Measurements from ENCODE around the gene RSPO1.
"Not testable (repeated sequence)": the region's sequence is repeated elsewhere in the genome, so short reads cannot be mapped to it uniquely, and the experiment has no call there.

Gene RSPO1

DNA sequence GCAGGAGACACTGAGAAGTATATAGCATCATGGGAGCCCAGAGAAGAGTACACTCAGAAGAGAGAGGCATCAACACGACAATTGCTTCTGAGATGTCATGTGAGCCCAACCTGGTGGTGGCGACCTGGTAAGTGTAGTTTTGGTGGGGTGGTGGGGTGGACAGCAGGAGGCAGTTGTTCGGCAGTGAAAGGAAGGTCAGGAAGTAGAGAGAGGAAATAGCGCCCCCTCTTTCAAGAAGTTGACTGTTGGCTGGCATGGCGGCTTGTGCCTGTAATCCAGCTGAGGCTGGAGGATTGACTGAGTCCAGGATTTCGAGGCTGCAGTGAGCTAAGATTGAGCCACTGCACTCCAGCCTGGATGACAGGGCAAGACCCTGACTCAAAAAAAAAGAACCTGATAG lies 12.6 kb downstream of the RSPO1 start:
- DNase-seq = no peak

DNA sequence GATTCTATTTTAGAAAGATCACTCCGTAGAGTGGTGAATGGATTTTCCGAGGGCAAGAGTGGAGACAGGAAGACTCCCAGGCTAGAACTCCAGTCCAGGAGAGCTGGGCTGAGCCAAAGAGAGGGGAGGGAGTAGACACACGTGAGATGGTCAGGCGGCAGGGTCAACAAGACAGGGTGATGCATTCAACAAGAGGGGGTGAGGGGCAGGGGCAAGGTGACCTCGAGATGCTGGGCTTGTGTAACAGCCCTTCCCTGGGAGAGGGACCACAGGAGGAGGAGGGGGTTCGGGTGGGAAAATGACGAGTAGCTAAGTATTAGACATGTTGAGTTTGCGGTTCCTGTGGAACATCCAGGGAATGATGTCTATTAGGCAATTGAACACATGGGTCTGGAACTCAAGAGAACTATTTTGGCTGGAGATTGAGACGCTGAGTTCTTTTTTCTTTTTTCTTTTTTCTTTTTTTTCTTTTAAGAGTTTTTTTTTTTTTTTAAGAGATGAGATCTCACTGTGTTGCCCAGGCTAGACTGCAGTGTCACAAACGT lies 13.3 kb downstream of the RSPO1 start:
- no peak for DNase-seq

DNA sequence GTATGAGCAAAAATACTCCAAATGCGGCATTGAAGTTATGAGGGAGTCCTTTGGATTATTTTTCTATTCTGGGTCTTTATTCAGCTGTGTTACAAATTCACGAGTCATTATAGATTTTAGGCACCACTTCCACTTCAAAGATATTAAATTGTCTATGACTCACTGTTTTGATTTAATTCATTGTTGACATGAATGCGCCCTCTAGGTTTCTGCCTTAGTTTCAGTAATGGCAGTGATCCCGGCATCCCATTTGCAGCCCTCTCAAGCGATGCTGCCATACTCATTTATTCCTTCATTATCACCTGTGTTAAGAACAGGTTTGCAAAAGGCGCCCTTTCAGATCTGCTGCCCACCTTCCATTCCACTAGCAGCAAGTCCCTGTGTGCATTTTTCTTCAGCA lies 14.0 kb downstream of the RSPO1 start:
- no peak for DNase-seq

DNA sequence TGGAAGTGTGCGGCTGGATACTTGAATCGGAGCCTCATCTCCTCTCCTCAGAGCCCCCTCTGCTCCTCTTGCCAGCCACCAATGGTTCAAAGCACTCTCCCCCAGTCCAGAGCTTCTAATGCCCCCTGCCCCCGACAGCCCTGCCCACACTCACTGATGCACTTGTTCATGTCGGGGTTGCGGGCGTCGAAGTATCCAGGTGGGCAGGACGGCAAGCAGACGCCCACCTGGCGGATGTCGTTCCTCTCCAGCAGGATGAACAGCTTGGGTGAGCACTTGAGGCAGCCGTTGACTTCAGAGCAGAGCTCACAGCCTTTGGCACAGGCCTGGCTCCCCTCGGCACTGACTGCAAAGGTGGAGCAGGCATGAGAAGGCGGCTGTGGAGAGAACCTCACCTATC lies 18.4 kb downstream of the RSPO1 start:
- no peak for DNase-seq

DNA sequence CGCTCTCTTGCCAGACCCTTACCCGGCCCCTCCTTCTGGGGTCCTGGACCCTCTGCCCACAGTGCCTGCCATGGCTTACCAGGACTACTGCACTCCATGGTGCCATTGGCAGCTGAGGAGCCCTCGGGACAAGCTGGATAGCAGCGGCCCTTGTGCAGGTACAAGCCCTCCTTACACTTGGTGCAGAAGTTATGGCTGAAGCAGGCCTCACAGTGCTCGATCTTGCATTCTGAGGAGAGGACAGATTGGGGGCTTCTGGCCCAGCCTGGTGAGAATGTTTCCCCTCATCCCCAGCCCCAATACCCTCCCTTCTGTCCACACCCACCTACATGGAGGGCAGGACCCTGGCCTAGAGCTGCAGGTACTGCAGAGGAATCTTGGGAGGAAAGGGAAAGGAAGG lies 20.6 kb downstream of the RSPO1 start:
- no peak for DNase-seq

DNA sequence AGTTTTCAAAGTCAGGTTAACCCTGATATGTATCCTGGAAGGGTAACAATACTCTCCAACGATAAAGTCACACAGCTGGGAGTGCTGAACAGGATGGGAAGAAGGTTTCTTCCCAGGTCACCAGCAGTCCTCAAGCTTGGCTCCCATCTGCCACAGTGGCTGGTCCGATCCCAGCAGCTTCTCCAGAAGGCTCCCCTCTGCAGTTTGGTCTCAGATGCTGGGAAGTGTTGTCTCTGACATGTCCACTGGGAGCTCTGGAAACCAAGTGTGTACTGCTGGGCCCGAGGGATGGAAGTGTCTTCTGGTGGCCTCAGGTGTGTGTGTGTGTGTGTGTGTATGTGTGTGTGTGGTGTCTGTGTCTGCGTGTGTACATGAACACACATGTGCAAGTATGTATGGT lies 22.5 kb downstream of the RSPO1 start:
- DNase-seq = no peak

DNA sequence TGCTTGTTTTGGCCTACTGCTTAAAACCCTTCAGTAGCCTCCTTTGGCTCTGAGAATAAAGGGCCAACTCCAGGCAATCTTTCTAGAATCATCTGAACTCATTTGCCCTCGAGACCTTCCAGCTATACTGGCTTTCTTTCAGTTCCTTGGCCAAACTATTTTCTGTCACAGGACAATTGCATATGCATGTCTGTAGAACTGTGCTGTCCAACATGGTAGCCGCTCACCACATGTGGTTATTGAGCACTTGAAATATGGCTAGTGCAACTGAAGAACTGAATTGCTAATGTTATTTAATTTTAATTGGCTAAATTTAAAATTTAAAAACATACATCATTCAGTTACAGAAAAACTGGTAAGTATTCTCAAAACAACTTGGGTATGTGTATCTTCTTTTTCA lies 24.7 kb downstream of the RSPO1 start:
- DNase-seq = no peak

DNA sequence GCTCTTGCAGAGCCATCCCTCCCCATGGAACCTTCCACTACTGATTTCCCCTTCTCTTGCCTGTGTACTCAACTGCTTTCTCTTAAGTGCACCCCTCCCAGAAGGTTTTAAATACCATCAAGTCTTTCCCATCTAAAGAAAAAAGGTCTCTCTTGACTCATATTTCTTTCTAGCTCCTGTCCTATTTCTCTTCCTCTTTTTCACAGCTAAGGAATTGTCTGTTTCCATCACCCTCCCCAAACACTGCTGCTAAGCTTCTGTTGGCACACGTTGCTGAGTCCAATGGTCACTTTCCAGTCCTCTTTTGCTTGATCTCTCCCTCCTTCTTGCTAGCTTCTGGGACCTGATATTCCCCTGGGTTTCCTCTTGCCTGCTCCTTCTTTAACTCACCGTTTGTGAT lies 25.7 kb downstream of the RSPO1 start:
- DNase-seq = no peak

DNA sequence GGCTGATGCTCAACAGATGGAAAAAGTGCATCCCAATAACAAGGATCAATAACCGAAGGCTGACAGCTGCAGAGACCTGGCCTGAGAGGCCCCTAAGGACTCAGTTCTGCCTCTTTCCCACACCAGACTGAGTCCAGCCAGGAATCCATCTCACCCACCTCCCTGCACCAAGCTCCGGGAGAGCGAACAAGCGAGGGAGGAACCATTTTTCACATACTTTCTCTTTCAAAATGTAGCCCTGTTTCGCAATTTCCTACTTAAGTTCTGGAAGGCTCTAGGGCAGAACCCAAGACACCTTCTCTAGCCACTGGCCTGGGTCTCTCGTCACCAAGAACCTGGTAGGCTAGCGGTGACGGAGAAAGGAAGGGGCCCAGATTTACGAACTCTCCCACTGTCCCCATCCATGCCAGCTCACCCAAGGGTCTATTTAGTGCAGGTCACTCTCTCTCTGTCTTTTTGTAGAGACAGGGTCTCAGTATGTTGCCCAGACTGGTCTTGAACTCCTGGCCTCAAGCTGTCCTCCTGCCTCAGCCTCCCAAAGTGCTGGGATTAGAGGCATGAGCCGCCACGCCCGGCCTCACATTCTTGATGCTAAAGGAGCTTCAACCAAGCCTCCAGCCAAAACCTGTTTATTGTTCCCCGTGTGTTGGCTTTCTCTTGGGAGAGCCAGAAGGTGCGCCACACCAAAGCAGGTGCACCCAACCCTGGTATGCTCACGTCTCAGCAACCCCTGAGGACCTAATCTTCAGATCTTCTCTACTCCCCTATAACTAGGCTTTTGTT lies 28.0 kb downstream of the RSPO1 start:
- no peak for DNase-seq

DNA sequence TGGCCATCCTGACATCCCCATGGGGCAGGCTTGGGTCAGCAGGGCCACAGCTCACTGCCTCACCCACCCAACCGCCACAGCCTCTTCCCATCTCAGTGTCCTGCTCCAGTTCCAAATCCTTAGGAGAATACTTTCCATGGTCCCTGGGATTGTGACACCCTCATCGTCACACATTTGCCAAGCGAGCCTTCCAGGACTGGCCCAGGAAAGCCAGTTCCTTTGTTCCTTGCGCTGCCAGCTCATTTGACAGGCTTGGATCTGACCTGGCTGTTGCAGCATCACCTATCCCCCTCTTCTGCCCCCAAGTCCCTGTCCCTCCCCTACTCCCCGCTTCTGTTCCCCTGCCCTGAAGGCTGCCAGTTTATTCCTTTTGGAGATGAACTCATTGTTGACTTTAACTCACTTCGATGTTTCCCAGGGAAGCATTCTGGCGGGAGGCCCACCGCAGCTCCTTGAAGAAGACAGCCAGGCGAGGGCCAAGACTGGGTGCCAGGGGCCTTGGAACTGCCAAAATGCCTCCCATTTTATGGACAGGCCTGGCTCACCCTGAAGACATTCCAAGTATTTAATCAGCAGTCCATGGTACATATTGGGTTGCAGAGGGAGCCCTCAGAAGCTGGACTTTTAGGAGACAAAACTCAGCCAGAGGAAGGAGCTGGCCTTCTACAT lies 28.8 kb downstream of the RSPO1 start:
- DNase-seq = peak in 1 of 56 donors; percentile 14

DNA sequence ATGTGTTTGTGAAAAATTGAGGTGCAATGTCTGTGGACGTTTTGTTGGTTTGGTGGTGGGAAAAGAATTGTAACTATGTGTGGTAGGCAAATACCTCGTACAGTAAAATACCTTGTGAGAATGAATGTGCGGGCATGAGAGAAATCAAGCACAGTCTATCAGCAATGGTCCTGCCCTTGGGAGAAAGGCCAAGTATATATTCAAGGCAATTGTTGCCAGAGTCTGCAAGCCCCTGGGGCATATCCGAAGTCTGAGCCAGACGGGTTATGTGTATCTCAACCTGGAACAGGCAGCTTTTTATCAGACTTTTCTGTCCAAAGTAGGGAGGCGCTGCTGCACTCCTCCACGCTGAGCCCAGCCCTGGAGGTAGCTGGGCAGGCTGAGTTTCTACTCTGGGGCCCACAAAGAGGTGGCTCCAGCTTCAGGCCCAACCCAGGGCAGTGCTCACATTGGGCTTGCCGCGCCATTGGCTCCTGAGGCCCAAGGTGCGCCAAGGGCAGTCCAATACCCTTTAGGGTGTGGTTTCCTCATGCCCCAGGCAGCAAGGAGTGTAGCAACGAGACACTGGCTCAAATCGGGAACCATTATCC lies 29.5 kb downstream of the RSPO1 start:
- DNase-seq = no peak

DNA sequence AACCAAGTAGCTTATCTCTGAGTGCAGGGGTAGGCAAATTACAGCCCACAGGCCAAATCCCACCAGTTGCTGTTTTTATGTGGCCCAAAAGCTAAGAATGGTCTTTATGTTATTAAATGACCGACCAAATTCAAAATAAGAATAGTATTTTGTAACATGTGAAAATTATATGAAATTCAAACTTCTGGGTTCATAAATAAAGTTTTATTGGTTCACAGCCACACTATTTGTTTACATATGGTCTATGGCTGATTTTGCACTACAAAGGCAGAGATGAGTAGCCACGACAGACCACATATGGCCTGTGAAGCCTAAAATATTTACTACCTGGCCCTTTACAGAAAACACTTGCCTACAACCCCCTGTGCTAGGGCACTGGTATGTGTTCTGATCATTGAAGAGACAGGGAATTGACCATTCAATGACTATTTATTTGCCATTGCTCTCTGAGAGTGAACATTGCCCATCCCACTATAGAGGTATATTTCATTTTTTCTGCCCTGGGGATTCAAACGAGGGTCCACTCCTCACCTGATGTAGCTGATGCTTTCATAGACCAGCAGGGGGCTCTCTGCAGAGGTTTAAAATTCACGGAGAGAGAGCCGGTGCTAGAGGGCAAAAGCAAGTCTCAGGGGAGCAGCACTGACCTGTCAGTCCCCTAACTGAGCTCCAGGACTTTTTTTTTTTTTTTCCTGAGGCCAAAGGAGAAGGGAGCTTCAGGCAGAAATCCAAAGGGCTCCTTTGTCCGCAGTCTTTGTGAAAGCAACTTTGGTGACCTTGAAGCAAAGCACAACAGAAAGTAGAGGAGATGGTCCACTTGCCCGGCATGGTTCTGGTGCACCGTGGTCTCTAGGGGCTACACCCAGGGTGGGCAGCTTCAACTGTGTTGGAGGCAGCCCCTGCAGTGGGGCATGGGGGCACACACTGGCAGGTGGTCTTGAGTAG lies 31.7 kb downstream of the RSPO1 start:
- peak in 12 of 56 donors; percentile 1 to 38 (median 4) for DNase-seq

DNA sequence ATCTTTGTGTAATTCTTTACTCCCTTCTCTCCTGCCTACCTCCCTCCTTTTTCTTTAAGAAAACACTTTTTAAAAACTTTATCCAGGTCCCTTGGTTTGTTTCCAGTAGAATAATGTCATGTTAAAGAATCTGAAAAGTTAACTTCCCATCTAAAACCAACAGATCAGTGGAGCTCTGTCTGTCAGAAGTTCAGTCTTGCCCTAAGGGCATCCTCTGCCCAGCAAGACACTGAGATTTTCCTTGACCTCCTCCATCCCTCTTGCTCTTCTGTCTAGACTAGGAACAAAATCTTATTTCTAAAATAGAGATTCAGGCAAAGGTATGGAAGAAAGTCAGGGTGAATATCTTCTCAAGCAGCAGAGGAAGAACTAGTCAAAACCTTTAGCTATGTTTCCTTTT lies 33.3 kb downstream of the RSPO1 start:
- no peak for DNase-seq

DNA sequence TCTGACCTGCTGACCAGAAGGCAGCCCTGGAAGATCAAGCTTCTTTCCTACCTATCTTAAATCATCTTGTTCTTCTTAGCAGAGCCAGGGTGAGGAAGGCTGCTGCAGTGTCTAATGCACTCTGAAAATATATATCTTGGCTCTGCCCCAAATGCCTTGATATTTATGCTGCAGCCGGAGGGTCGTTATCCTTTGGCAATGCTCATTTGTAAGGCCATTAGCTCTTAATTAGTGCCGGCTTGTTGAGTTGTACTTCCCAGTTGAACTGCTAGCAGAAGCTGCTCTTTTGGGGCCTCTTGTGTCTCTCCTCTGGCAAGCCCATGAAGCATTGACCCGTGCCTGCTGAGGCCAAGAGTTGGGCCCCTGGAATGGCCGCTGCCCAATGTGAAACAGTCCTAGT lies 34.8 kb downstream of the RSPO1 start:
- DNase-seq = no peak

DNA sequence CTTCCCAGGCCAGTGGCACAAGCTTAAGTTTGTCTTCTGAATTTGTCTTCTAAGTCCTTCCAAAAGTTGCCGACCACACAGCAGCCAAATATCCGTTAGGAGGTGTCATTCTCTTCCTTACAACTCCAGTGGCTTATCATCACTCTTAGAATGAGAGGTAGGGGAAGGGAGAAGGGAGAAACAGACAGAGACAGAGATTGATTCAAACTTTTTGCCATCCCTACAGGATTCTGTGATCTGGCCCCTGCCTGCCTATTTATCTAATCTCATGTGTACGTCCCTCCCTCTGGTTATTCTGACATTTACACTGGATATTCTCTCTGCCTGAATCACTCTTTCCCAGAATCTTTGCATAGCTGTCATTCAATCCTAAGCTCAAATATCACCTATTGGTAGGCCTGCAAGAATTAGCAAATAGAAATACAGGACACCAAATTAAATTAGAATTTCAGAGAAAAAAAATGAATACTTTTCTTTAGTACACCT lies 38.5 kb downstream of the RSPO1 start:
- DNase-seq = no peak

DNA sequence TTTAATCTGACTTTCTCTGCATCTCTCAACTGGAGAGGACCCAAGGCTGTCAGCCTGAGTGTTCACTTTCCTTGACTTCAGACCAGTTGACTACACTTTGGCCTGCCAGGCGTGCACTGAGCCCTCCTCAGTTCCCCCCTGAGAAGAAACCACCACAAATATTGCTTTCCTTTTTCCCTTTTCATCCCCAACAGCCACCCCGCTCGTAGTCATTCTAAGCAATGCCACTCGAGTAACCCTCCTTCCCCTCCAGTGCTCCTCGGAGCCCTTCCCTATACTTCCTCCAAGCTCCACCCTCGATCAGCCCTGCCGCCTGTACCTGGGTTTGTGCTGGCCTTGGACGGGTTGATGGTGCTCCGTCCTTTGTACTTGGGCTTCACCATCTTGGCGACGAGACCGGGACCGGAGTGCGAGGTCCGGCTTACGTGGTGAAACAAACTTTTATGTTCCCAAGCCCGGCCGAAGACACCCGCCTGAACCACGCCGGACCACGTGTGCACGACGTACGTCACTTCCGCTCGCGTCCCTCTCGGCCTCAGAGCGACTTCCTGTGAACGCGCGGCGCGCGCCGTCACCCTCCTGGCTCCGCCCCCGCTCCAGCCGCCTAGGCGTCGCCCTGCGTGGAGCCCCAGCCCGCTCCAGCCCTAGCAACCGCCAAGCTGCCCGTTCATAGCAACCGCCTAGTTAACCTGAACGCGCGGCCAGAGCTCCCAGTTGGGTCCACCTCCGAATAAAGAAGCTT lies 39.1 kb downstream of the RSPO1 start, which contains the start of gene GNL2:
TSS of gene GNL2 (minus strand) at position 498 of the 742 bp plus-strand sequence. CDS start at position 383, 115 bp downstream.
- peak; percentile 58 to 98 (median 91) for DNase-seq

DNA sequence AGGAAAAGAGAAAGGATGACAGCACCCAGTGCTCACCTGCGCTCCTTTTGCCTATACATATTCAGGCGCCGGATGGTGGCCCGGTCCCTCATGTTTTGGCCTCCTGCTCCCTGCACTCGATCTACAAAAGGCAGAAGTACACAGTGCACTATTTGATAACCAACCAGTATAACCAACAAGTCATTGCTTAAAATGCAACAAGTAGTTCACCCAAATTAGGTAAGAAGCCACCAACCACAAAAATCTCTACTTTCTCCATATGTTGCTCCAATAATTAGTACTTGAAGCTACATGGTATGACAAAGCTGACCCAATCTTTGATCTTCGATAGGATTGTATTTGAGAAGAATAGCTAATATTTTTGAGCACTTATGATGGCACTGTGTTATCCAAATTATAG lies 41.0 kb downstream of the RSPO1 start:
- DNase-seq = no peak

DNA sequence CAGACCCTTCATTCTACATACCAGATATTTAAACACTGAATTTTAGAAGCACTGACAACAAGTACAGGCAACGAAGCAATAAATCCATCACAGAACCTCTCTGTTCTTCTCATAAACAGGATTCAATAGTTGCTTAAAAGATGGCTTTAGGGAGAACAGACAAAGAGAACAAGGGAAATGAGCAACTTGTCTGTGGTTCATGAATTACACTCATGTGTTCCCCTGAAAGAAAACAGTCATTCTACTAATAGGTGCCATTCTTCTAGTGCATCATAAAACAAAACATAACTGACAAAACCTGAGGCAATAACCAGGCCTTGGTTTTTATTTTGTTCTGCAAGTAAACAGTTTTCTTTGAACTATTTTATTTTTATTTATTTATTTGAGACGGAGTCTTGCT lies 45.8 kb downstream of the RSPO1 start:
- DNase-seq = no peak

DNA sequence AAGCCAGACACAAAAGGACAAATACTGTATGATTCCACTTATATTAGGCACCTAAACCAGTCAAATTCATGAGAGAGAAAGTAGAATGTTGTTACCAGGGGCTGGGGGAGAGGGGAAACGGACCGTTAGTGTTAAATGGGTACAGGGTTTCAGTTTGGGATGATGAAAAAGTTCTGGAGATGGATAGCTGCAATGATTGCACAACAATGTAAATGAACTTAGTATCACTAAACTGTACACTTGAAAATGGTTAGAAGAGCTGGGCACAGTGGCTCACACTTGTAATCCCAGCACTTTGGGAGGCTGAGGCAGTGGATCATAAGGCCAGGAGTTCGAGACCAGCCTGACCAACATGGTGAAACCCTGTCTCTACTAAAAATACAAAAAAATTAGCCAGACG lies 50.1 kb downstream of the RSPO1 start:
- DNase-seq = not testable (repeated sequence)

DNA sequence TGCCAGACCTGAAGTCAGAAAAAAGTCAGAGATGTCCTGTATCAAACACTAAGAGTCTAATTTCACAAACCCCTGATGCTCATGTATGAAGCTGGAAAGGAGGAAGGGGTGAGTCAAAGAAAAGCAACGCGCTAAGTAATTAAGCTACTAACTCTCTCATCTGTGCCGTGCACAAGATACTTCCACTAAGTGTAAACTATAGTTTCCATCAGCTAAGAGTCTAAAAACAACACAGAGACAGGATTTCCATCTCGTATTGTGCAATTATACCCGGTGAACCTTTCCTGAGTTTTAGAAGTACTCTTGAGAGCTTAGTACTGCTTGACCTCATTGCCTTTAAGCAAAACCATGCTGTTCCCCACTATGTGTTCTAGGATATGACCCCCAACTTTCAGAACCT lies 59.0 kb downstream of the RSPO1 start:
- no peak for DNase-seq
